GM18498 (cell line): ENCODE results near the gene DCLK2.

Experiments used
- ATAC-seq: cut with Tn5 transposase; IDR thresholded peaks from one replicate; pipeline ENCODE4 v1.9.1; 2021; ENCODE audit warnings: mild to moderate bottlenecking, moderate library complexity; ENCODE audit not compliant: unreplicated experiment

DCLK2 gene

GRCh38 chr4:150115851-150116250, 37.6 kb downstream of the DCLK2 start:
- no peak for ATAC-seq

DNA sequence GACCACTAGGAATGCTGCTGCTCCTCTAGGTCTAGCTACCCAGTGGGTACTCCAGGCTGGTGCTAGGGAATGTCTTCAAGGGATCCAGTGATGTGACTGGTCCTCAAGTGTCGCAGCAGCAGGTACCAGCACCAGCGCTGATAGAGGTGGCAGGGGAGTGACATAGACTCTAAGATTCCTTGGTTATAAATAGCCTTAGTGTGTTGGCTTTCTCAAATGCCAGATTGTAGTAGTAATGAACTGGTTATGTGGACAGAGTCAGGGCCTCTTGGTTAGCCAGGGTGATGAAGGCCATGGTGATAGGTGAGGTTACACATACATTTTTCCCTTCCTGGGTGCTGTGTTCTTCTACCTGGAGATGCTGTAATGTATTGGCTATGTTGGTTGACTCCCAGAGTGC, 38.3 kb downstream of the DCLK2 start:
- no peak for ATAC-seq

GRCh38 chr4:150117094-150117493, 38.8 kb downstream of the DCLK2 start:
- ATAC-seq: no peak

DNA sequence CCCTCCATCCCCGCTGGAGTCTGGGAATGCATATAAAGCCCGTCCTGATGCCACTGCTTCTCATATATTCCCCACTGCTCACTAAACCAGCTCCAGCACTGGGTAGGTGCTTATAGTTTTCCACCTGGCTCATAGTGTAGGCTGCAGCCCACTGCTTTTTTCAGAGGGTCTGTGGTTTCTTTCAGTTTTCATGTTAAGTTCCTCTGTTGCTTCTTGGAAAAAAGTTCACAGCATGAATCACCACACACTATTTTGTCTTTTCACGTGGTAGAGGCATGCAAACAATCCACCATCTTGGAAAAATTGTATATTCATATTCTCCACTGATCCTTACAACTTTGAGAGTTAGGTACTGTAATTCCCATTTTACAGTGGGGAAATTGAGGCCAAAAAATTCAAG, 39.4 kb downstream of the DCLK2 start:
- no peak for ATAC-seq

DNA sequence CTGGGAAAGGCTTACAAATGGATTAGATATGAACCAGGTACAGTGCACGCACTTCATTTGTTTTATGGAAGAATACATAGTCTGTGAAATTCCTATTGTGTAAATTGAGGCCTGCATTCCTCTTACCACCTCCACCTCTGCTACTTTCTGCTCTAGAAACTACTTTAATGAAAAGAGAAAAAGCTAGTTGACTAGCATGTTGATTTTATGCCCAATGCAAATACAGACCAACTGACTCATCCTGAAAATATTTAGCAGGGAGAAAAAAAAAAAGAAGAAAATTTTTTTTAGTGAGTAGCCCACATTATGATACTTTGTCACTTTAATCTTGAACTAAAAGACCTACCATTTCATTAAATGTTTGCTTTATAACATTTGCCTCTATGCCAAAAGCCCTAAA, 41.2 kb downstream of the DCLK2 start:
- no peak for ATAC-seq

DNA sequence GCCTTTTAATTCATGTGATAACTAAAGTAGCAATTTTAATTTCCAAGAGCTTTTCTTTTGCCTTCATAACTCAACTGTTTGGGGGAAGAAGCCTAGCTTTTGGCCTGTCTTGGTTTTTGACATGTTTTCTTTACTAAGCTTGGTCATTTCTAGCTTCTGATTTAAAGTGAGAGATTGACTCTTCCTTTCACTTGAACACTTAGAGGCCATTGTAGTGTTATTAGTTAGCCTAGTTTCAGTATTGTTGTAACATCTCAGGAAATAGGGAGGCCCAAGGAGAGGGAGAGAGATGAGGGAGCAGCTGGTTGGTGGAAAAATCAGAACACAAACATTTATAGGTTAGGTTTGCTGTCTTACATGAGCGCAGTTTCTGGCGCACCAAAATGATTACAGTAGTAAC, 44.8 kb downstream of the DCLK2 start:
- ATAC-seq: no peak

- no peak for ATAC-seq
Measured at GRCh38 chr4:150123796-150124677, 45.8 kb downstream of the DCLK2 start.

GRCh38 chr4:150126201-150126863, 48.1 kb downstream of the DCLK2 start:
- peak; percentile 42 for ATAC-seq

- ATAC-seq: peak; percentile 48
Measured at GRCh38 chr4:150126864-150127203, 48.6 kb downstream of the DCLK2 start.

DNA sequence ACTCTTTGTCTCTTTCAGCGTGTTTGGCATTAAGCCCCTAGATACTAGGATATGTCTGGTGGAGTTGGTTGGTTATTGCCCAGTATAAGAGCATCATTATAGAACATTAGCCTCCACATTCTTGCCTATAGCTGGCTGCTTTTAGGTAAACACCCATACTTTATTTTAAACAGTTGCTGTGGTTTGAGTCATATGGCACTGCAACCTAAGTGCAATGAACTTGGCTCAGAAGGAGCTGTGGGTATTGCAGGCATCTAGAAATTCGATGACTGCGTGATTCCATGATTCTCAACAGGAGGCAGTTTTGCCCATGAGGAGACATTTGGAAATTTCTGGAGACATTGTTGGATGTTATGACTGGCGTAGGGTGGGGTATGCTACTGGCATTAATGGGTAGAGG, 49.5 kb downstream of the DCLK2 start:
- ATAC-seq: no peak

DNA sequence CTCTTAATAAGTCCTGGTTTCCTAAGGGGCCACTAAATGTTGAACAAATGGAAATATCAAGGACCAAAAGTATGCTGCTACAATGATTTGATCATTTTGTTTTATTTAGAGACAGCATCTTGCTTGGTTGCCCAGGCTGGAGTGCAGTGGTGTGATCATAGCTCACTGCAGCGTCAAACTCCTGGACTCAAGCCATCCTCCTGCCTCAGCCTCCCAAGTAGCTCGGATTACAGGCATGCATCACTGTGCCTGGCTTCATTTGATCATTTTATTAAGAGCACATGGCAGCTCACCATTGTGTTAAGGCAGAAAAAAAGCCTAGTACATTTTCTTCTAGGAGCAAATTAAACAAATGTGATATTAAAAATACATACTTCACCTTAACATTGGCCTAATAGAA, 52.7 kb downstream of the DCLK2 start:
- no peak for ATAC-seq

- ATAC-seq: no peak
Measured at GRCh38 chr4:150131581-150132228, 53.5 kb downstream of the DCLK2 start.

- no peak for ATAC-seq
Measured at GRCh38 chr4:150133605-150134004, 55.4 kb downstream of the DCLK2 start.

DNA sequence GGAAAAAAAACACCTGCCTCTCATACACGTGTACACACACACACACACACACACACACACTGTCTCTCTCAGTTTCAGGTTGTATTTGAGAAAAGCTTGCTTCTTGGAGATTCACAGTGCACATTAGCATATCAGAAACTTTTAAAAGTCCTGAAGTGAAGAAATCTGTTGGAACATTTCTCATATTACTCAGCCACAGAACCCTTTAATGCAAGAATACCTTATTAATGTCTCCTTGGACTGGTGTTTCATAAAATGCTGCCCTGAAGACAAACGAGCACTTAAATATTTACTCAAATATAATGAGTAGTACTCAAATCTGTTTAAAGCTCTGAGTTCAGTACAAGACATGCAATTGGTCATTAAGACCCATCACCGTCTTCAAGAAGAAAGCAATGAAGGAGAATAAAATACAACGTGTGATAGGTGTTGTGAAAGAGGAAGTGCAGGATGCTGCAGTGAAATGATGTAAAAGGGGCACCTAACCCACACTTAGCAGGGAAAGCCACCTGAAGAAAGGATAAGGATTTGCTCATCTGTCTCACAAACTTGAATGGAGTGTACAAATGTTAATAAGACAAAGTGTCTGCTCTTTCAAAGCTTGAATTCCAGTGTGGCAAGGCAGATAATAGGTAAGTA, 57.0 kb downstream of the DCLK2 start:
- no peak for ATAC-seq

- no peak for ATAC-seq
Measured at GRCh38 chr4:150136036-150136435, 57.8 kb downstream of the DCLK2 start.

GRCh38 chr4:150136481-150136880, 58.2 kb downstream of the DCLK2 start:
- no peak for ATAC-seq

GRCh38 chr4:150139297-150139865, 61.1 kb downstream of the DCLK2 start:
- no peak for ATAC-seq

DNA sequence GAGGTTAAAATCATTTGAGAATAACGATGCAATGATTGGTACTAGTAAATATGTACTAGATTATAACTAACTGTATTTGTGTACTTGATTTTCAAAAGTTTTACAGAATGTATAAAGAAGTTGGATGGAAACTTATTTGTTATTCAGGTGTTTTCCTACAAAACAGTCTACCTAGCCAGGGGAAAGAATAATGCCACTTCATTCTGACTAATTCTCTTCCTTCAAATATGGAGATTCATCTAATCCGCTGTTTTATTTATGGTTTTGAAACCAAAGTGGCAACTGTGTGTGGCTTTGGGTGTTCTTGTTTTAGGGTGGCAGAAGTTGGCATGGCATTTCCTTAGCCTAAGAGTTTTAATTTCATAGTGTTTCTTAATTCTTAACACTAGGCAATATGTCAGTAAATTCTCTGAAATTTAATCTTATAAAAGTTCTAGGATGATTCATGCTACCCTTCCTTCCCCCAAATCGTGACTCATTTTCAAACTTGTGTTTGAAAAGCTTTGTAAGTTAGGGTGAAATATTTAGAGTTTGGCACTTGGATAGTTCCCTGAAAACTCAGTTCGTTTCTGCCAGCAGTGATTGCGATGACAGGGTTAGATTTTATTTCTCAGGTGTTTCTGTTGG, 62.6 kb downstream of the DCLK2 start:
- ATAC-seq: no peak

- ATAC-seq: no peak
Measured at GRCh38 chr4:150141756-150142155, 63.5 kb downstream of the DCLK2 start.

GRCh38 chr4:150142831-150143230, 64.6 kb downstream of the DCLK2 start:
- ATAC-seq: no peak
